IPS DF 19.7 (cell line): ENCODE results near the gene GIGYF1.
"Not testable (repeated sequence)": the region's sequence is repeated elsewhere in the genome, so short reads cannot be mapped to it uniquely, and the experiment has no call there.

Experiments used
- DNase-seq: peaks from one replicate; pipeline ENCODE4 v3.0.0-alpha.2; 2013; ENCODE audit warnings: low read depth, low spot score

The GIGYF1 gene

GRCh38 chr7:100694098-100694745 lies at the start of gene GIGYF1:
TSS of gene GIGYF1 (minus strand) at chr7:100694250. CDS start at chr7:100688238, 6,012 bp downstream.
- no peak for DNase-seq

GRCh38 chr7:100739934-100740333 lies 45.9 kb upstream of the GIGYF1 start:
- no peak for DNase-seq

GRCh38 chr7:100736671-100737070 lies 42.6 kb upstream of the GIGYF1 start:
- DNase-seq: no peak

- DNase-seq: no peak
Measured at GRCh38 chr7:100735730-100736129, 41.7 kb upstream of the GIGYF1 start.

- DNase-seq: no peak
Measured at GRCh38 chr7:100731937-100732636, 38.0 kb upstream of the GIGYF1 start.

- DNase-seq: no peak
Measured at GRCh38 chr7:100730136-100730800, 36.2 kb upstream of the GIGYF1 start.

- DNase-seq: no peak
Measured at GRCh38 chr7:100728196-100728595, 34.1 kb upstream of the GIGYF1 start.

GRCh38 chr7:100726996-100727761 lies 33.1 kb upstream of the GIGYF1 start:
- DNase-seq: no peak

GRCh38 chr7:100724364-100724763 lies 30.3 kb upstream of the GIGYF1 start:
- DNase-seq: not testable (repeated sequence)

GRCh38 chr7:100723732-100724275 lies 29.8 kb upstream of the GIGYF1 start:
- no peak for DNase-seq

- DNase-seq: no peak
Measured at GRCh38 chr7:100722480-100723212, 28.6 kb upstream of the GIGYF1 start.

GRCh38 chr7:100721505-100721812 lies 27.4 kb upstream of the GIGYF1 start:
- DNase-seq: no peak

- DNase-seq: no peak
Measured at GRCh38 chr7:100720671-100721504, 26.8 kb upstream of the GIGYF1 start.

GRCh38 chr7:100720279-100720670 lies 26.2 kb upstream of the GIGYF1 start, which contains the start of gene EPO:
TSS of gene EPO (plus strand) at chr7:100720468. CDS start at chr7:100720981, 513 bp downstream.
- DNase-seq: no peak

- no peak for DNase-seq
Measured at GRCh38 chr7:100719523-100720278, 25.7 kb upstream of the GIGYF1 start.

GRCh38 chr7:100717073-100717472 lies 23.0 kb upstream of the GIGYF1 start:
- DNase-seq: not testable (repeated sequence)

- no peak for DNase-seq
Measured at GRCh38 chr7:100714725-100715124, 20.7 kb upstream of the GIGYF1 start.

GRCh38 chr7:100711369-100711768 lies 17.3 kb upstream of the GIGYF1 start:
- no peak for DNase-seq

GRCh38 chr7:100710452-100710851 lies 16.4 kb upstream of the GIGYF1 start:
- no peak for DNase-seq
